NT2/D1 (cell line): Measurements from ENCODE around the gene CCNE1.

ENCODE experiments used
- YY1 ChIP-seq: IDR thresholded peaks from 2 replicates; pipeline ENCODE4 v1.6.1; 2011; ENCODE audit not compliant: insufficient read length, insufficient read depth
- ZNF274 ChIP-seq: IDR thresholded peaks from 2 replicates; pipeline ENCODE4 v1.6.1; 2011; ENCODE audit warnings: mild to moderate bottlenecking, low read depth, low read length

GRCh38 chr19:29804493-29804892 lies 7.3 kb upstream of the CCNE1 start:
- TF ChIP-seq ZNF274 = no peak
- TF ChIP-seq YY1 = no peak
